KBM-7 (cell line): ENCODE results near the gene PASK.

Experiments
- DNase-seq: peaks from one replicate; pipeline ENCODE4 v3.0.0-alpha.2; 2015
- in situ Hi-C: fragments of 300-500 bp; cut with MboI; formaldehyde crosslinking; loops from 2 replicates; pipeline ENCODE4 v1.14.3; 2020; ENCODE audit warnings: low sequenced_read_pairs, low pct_unique_long_range_greater_than_20kb, mixed read lengths

PASK gene

GRCh38 chr2:241150660-241151530, 1.6 kb upstream of the PASK start:
- in situ Hi-C loops = no loop called here
- DNase-seq = no peak

GRCh38 chr2:241149925-241150659, 820 bp upstream of the PASK start, which contains the start of gene PPP1R7:
Gene PPP1R7 (plus strand): TSS chr2:241150467. CDS start chr2:241150496, 29 bp downstream.
- DNase-seq = peak; percentile 97
- in situ Hi-C loops = no loop called here

GRCh38 chr2:241149675-241149924, 328 bp upstream of the PASK start:
- no peak for DNase-seq
- in situ Hi-C loops = no loop called here

GRCh38 chr2:241148239-241148638, 1.0 kb downstream of the PASK start:
- peak; percentile 21 for DNase-seq
- in situ Hi-C loops = no loop called here

- no peak for DNase-seq
- in situ Hi-C loops = no loop called here
Measured at GRCh38 chr2:241147336-241147735, 1.9 kb downstream of the PASK start.

GRCh38 chr2:241146286-241146685, 3.0 kb downstream of the PASK start:
- in situ Hi-C loops = no loop called here
- DNase-seq = no peak

- in situ Hi-C loops = no loop called here
- DNase-seq = no peak
Measured at GRCh38 chr2:241142593-241142992, 6.7 kb downstream of the PASK start.

- no peak for DNase-seq
- in situ Hi-C loops = no loop called here
Measured at GRCh38 chr2:241142063-241142462, 7.2 kb downstream of the PASK start.

GRCh38 chr2:241141214-241141770, 8.0 kb downstream of the PASK start:
- no peak for DNase-seq
- in situ Hi-C loops = no loop called here

GRCh38 chr2:241140445-241140840, 8.8 kb downstream of the PASK start:
- no peak for DNase-seq
- in situ Hi-C loops = no loop called here

GRCh38 chr2:241139531-241140444, 9.5 kb downstream of the PASK start:
- in situ Hi-C loops = no loop called here
- no peak for DNase-seq

GRCh38 chr2:241138471-241138870, 10.8 kb downstream of the PASK start:
- no peak for DNase-seq
- in situ Hi-C loops = no loop called here

- no peak for DNase-seq
- in situ Hi-C loops = no loop called here
Measured at GRCh38 chr2:241137276-241138190, 11.7 kb downstream of the PASK start.

GRCh38 chr2:241136661-241137260, 12.5 kb downstream of the PASK start:
- no peak for DNase-seq
- in situ Hi-C loops = no loop called here

GRCh38 chr2:241136191-241136590, 13.1 kb downstream of the PASK start:
- in situ Hi-C loops = no loop called here
- no peak for DNase-seq

GRCh38 chr2:241135737-241136136, 13.5 kb downstream of the PASK start:
- in situ Hi-C loops = no loop called here
- no peak for DNase-seq

- DNase-seq = no peak
- in situ Hi-C loops = no loop called here
Measured at GRCh38 chr2:241134711-241135110, 14.6 kb downstream of the PASK start.

- in situ Hi-C loops = no loop called here
- no peak for DNase-seq
Measured at GRCh38 chr2:241133436-241133820, 15.8 kb downstream of the PASK start.
